ENCODE results near the gene CHRNB4. TPM values are rescaled to one million over a fixed set of nuclear protein-coding genes. Genes with fewer than 3 reads are reported as not detected.

The CHRNB4 gene
- total RNA-seq, 1 donor from 2014 or later, result not detected

DNA sequence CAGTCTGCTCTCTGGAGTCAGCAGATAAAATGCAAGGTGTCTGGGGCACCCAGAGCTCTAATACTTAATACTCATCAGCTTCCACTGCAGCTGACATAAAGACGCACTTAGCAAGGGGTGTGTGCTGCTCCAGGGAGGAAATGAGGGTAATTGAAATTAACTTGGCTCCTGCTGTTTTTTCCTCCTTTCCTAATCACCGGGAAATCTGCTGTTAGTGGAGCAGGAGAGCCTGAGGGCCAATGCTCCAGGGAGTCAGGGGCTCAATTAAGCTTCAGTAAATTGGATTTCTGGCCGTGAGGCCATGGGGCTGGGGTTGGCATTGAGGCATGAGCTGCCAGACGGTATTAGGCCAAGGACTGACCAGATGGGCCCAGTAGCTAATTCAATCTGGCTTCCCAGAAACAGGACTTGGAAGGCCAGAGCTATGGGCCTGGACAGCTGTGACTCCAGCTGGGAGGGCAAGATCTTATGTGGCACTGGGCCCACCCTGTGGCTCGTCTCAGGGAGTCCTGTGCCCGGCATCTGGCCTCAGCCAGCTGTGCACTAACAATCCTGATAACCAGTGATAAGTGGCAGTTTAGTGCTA is 30.7 kb upstream of the CHRNB4 start:
- peak; percentile 58 for DNase-seq (ENCODE audit: low read depth)

DNA sequence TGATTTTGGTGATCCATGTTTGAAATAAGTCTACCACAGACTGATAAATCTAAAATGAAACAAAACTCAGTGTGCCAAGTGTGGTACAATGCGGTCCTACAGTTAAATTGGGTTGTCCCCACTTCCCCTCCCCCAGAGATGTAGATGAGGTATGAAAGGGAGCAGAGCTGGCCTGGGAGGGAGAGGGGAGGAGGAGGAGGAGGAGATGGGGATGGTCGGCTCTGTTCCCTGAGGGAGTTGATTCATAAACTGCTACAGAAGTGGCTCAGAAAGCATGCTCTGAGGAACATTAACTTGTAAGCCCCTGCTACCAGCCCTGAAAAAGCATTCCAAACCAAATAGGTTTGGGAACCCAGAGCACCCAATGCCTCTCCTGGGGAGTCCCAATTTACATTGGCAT is 28.0 kb upstream of the CHRNB4 start:
- no peak for DNase-seq (ENCODE audit: low read depth)

DNA sequence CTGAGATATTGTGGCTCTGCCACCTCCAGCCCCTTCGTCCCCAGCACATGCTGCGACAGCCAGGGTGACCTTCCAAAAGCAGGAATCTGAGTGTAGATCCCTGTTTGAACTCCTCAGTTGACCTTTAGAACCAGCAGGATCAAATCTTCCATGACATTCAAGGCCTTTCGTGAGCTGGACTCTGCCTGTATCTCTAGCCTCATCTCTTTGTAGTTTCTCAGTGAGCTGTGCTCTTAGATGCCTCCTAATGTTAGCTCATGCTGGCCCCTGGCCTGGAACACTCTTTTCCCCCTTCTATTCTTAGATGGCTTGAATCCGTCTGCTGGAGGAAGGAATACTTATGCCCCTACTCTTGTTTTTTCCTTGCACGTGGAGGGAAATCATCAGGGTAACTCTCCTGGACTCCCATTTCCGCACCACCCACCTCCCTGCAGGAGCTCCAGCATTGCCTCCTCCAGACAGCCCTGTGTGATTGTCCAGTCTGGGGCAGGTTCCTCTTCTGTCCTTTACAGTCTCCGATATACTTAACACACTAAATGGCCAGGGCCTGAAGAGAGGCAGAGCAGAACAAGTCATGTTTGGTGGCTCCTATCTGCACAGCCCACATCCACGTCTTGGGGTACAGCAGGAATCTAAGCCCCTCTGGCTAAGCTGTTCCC is 26.7 kb upstream of the CHRNB4 start:
- DNase-seq (ENCODE audit: low read depth), result no peak

DNA sequence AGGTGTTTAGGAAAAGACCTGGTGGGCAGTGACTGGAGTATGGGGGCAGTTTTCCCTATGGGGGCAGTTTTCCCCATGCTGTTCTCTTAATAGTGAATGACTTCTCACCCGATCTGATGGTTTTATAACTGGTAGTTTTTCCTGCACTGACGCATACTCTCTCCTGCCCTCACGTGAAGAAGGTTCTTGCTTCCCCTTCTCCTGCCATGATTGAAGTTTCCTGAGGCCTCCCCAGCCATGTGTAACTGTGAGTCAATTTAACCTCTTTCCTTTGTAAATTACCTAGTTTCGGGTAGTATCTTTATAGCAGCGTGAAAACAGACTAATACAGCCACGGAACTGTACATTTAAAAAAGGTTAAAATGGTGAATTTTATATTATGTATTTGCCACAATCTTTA is 25.0 kb upstream of the CHRNB4 start:
- no peak for DNase-seq (ENCODE audit: low read depth)

DNA sequence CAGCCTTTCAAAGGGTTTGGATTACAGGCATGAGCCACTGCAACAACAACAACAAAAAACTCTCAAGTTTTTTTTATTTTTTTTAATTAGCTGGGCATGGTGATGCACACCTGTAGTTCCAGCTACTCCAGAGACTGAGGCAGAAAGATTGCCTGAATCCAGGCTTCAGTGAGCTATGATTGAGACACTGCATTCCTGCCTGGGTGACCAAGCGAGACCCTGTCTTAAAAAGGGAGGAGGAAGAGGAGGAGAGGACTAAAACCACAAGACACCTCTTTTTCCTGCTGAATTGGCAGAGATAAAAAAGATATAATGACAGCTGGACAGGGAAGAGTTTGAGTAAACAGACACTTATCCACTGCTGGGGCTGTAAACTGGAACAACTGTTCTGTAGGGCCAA is 22.7 kb upstream of the CHRNB4 start:
- DNase-seq (ENCODE audit: low read depth), result no peak

DNA sequence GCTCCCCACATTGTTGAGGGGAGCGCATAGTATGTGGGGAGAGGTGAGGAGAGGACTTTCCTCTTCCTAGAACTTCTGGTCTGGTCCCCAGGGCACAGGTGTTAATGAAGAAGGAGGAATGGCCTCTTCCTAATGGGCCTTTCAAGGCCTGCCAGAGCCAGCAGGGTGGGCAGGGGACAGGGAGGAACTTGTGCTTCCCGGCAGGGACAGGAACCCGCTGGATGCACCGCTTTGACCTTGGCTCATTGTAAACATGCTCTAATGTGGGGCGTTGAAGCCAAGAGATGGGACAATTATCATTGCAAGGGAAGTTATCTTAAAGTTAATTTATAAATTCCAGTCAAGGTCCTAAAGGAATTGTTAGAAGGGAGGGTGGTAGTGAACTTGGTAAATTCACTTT is 21.0 kb upstream of the CHRNB4 start:
- no peak for DNase-seq (ENCODE audit: low read depth)

DNA sequence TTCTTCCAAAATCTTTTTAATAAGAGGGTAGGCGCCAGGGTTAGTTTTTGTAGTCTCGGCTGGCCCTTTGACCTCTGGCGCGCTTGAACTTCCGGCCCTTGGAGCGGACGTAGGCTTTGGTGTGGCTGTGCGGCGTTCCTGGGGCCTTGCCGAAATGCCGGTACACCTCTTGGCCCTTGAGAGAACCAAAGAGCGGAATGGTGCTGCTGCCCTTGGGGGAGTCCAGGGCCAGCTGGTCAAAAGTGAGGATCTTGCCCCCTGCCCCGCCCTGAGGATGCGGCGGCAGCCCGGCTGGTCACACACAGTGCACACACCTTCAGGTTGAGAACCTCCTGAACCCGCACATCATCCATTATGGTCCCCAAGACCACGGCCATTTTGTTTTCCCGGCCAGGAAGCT is 20.0 kb upstream of the CHRNB4 start:
- DNase-seq (ENCODE audit: low read depth), result no peak

DNA sequence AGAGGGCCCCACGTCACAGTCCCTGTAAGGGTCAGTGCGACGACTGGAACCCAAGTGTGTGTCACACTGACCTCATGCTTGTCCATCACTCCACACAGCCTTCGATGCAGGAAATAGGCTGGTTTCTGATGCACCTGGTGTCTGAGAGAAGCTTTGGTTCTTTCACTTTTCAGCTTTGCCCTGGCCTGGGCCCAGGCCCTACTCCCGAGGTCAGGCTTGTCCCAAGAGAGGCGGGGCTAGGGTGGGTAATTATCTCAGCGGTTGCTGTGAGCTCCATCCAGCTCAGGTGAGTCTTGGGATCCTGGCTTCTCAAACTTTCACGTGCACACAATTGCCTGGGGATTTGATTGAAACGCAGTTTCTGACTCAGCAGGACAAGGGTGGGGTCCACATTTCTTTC is 19.6 kb upstream of the CHRNB4 start:
- no peak for DNase-seq (ENCODE audit: low read depth)

DNA sequence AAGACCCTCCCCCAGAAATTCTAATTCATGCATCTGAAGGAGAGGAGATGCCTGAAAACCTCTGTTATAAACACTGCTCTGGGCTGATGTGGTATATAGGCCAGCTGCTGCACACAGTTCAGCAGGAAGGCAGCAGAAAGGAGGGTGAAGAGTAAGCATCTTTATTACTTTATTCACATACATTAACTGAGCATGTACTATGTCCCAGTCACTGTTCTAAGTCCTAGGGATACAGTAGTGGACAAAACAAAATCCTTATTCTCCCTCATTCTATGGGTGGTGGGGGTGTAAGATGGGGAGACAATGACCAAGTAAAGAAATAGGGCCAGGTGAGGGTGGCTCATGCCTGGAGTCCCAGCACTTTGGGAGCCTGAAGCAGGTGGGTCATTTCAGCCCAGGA is 17.8 kb upstream of the CHRNB4 start:
- DNase-seq (ENCODE audit: low read depth), result no peak

DNA sequence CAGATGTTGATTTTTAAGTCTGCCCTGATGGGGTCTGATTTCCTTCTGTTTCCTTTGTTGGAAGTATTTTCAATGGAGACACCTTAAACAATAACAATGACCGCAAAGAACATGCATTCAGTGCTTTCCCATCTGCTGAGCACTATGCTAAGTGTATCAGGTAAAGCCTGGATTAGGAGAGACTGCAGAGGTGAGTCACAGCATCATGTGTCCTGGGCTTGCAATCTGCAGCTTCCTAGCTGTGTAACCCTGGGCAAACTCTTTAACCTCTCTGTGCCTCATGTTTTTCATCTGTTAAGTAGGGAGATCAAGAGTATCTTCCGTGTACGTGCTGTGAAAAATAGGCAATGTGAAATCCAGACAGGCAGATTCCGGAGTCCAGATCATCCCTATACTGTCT is 13.3 kb upstream of the CHRNB4 start:
- DNase-seq (ENCODE audit: low read depth), result no peak

DNA sequence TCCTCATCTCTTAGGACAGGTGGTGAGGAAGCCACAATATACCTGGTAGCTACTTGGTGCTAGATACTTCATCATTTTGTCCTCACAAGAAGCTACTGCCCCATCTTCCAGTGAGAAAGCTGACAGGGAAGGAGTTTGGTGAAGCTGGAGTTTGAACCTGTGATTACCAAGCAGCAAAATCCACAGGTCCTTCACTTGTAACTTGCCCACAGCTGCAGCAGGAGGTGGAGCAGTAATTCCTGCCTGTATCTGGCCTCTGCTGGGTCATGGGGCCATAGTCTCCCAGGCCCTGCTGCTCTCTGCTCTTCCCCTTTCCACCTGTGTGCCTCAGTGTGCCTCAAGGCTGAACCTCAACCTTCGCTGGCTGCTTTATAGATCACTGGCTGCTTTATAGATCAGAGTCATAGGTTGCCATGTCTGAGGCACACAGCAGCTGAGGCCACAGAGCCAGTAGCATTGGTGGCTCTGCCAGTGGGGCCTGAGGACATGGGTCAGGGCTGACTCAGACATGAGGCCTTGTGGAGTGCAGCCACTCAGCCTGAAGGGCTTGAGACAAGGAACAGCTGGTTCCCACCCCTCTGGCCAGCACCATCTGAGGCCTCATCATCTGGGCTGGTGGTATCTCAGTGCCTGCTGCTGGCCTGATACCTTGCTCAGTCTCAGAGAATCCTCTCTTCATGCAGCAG is 11.1 kb upstream of the CHRNB4 start:
- DNase-seq (ENCODE audit: low read depth), result peak; percentile 78

DNA sequence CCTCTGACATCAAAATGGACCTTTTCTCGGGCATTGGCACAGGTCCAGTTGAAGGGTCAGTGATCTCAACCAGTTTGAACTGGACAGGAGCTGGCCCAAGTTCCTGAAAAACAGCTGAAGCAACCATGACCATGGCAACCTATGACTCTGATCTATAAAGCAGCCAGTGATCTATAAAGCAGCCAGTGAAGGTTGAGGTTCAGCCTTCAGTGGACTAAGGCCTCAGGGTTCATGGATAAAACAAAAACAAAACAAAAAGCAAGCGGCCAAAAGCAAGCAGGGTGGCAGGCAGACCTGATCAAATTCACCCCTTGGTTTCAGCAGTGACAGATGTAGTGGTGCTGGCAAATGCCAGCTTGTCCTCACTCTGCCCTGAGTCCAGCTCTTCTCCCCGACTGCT is 10.0 kb upstream of the CHRNB4 start:
- DNase-seq (ENCODE audit: low read depth), result peak; percentile 32

DNA sequence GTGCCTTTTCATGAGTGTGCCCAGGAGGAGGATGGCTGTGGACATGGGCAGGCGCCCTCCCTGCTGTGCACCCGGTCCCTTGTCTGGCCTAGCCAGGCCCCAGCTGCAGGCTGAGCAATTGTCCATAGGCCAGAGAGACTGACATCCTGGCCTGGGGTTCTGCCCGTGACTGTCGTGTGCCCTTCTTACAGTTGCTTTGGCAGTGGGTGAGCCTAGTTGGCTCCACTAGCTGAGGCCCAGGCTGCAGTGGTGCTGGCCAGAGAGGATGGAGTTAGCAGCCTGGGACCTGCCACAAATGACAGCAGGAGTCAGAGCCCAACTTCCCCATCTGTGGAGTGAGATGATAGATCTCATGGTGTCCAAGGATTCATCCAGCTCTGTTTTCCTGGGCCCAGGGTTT is 9.0 kb upstream of the CHRNB4 start:
- no peak for DNase-seq (ENCODE audit: low read depth)

DNA sequence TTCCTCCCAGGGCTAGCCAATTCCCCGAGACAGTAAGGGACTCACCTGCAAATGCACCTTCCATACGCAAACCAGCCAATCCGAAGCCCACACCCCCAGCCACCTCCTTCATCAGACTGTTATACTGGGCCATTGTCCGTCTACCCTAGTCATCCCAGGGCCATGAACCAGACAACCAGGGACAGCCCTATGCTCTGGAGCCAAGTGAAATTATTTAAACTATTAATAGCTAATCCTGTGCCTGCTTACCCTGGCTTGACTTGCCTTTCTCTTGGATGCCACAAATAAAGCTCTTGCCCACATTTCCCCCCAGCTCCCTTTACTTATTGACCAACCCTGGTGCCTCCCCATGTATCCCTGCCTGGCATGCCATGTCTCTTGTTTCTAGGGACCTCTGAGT is 4.0 kb upstream of the CHRNB4 start:
- DNase-seq (ENCODE audit: low read depth), result no peak

DNA sequence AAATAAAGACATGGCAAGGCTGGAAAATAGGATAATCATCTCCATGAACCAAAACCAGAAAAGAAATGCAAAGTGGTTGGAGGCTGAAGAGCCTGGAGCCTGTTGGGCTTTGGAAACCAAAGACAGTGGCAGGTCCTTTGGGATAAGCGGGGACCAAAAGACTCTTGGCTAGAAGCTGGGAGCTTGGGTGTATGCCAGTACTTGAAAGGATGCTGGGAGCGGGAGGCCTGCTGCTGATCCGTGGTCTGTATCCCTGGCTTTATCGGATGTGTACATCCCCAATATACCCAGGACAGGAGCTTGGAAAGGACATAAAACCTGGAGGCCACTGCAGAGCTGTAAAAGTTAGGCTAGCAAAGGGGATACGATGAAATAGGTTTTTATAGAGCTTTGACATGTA is 1.3 kb upstream of the CHRNB4 start:
- DNase-seq (ENCODE audit: low read depth), result no peak

DNA sequence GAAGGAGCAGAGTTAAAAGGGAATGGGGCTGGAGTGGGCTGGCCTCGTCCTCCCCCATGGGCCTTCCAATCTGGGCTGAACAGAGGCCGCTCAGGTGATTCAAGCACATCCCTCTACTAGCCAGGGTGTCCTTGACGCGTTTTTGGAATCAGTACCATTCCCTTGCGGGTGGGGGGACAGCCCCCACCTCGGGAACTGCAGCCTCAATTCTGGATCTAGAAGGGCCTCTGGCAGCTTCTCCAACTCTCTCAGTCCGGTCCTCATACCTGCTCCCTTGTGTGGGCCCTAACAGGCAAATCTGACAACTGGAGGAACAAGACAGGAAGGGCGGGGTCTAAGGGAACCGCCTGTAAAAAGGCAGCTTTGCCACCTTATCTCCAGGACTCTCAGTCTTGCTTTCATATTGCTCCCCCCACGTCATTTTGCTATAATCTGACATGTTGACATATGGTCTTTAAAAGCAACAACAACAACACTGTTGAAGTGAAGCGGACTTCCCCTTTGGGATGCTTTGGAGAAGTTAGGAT is 802 bp upstream of the CHRNB4 start:
- DNase-seq (ENCODE audit: low read depth), result no peak

DNA sequence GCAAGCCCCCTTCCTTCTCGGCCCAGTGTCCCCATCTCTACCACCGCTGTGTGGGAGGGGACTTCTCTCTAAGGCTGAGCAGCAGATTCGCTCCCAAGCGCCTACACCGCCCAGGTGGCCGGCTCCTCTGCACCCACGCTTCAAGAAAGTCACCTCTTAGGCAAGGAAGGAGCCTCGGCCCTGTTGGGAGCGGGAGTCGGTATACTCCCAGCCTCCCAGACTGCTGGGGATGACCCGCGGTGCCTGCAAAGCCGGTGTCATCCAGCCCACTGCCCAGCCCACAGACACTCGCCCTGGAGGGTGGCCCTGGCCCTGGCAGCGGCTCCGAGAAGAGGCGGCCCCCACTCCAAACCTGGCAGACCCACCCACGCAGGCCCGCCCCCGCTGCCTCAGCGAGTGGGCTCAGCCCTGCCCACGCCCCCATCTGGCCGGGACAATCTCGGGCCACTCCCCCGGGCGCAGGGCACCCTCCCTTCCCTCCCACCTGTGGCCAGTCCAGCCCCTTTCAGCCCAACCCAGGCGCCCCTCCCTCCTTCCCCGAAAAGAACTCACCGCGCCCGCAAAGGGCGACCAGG is 396 bp downstream of the CHRNB4 start:
- DNase-seq (ENCODE audit: low read depth), result no peak

DNA sequence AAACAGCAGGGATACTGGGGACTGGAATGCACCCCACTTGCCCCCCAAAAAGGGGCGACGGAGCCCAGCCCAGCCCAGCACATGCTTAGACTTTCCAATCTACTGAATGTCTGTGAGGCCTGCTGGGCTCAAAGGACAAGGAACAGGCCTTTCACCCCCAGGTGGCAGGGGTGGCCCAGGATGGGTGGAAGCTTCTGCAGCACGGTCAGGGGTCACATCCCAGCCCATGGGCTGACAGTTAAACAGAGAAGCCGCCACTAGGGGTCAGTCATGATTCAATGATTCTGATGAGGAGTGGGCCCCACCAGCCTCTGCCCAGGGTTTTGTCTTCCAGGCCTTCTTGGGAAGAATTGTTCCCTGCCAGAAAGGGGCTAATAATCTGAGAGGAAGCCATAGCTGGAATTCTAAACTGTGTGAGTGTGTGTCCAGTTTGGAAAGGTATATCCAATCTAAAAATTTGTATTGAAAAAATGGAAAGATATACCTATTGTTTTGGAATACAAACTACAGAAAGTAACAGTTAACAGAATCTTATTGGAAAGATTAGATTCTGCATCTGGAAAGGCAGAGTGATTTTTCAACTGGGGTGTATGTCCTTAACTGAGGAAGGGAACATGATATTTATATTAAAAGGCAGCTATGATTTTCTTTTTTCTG is 2.2 kb downstream of the CHRNB4 start:
- peak; percentile 72 for DNase-seq (ENCODE audit: low read depth)

DNA sequence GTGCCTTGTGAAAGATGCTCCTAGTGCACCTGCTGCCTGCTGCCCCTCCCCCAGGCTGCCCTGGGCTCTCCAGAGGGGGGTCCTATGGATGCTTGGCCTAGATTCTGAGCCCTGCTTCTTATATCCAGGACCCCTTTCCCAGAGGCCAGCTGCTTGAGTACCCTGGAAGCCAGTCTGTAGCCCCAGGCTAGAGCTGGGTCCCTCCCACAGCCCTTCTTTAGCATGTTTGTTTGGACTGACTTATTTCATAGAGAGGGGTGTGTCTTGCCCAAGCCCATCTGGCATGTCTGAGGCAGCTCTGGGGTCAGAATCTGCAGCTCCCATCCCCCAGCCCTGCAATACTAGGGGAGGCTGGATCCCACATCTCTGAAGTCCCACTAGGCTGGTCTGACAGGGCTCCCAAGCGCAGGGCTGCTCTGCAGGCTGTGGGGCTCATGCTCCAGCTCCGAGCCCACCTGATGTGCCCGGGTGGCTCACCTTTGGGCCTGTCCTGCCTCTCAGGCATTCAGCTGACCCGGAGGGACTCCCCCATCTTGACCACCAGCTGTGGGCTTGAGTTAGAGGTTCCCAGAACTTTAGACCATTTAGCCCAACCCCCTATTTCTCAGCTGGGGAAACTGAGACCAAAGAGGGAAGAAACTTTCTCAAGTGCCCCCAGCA is 3.1 kb downstream of the CHRNB4 start:
- no peak for DNase-seq (ENCODE audit: low read depth)

DNA sequence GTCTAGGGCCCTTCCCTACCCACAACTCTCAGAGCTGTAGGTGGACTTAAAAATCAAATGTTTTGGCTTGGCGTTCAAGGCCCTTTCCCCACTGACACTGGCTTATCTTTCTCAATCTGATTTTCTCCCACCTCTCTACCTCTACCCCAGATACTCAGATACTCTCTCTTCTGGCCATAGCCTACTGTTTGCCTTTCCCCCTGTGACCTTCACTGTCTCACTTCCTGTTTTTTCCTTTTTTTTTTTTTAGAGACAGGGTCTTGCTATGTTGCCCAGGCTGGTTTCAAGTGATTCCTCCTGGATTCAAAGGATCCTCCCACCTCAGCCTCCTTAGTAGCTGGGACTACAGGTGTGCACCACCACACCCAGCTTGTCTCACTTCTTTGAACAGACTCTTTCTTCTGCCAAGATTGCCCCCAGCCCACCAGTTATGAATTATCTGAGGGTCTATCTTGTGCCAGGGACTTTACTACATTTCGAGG is 4.6 kb downstream of the CHRNB4 start:
- DNase-seq (ENCODE audit: low read depth), result no peak

DNA sequence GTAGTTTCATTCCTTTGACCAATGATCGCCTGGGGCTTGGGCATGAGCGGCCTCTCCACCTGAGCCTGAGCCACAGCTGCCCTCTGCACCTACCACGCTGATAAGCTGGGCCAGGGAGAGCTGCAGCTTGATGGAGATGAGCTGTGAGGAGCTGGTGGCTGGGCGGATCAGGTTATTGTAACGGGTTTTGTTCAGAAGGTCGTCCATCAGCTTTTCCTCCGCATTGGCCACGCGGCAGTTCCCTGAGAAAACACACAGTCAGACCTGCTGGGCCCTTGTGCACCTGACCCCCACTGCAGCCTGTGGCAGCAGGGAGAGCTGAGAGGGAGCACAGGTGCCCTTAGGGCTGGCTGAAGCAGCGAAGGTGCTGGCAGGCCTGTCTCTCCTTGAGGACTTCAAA is 5.7 kb downstream of the CHRNB4 start:
- DNase-seq (ENCODE audit: low read depth), result no peak
